Measurements from ENCODE around the gene CREB5.

DNA sequence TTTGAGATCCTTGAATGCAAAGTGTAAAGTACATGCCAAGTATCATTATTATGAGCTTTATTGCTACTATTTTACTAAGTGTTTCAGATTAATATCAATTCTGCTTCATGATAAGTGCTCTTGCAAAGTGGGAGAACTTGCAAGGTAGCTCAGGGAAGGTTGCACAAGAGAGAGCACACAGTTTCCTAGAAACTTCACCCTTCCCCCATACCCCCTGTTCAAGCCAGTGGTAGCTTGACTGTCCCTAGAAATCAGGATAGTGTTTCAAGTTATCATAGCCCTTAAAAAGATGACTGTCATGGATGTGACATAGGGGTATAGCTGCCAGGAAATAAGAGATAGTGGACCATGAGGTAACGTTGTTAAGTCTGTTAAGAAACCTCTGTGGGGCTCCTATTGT is 294.3 kb downstream of the CREB5 start:
- TF ChIP-seq POLR2A (IDR thresholded peaks at IDR 0.05), result no peak
- no peak for TF ChIP-seq CTCF (IDR thresholded peaks at IDR 0.05)
- no peak for TF ChIP-seq EP300 (IDR thresholded peaks at IDR 0.05)
